ENCODE measurements around the gene TMEM164.

The TMEM164 gene

GRCh38 chrX:109987884-109988283 is 15.0 kb upstream of the TMEM164 start:
- H3K4me1 ChIP-seq (ENCODE audit: low read length): peaks cover 19% of the 10 kb centered on the region
- H3K4me2 ChIP-seq (ENCODE audit: low read depth, low read length): no peak overlapping the region
- H3K9me3 ChIP-seq (replicated peaks; ENCODE audit: insufficient read depth, low read length): no peaks in the 10 kb centered on the region
- H3K27ac ChIP-seq (ENCODE audit: low read length): no peak overlapping the region
- no peaks in the 10 kb centered on the region for H3K9me2 ChIP-seq (replicated peaks; ENCODE audit: insufficient read depth, low read length)
- H3K9ac ChIP-seq (ENCODE audit: low read length): no peak overlapping the region
- H4K20me1 ChIP-seq (ENCODE audit: insufficient read depth, low read length): no peaks in the 10 kb centered on the region
- H3K4me3 ChIP-seq (ENCODE audit: low read length): no peak overlapping the region
- DNase-seq: no peak
- TF ChIP-seq EZH2phosphoT487 (IDR thresholded peaks at IDR 0.05; ENCODE audit: low read length): no peak
- no peak for TF ChIP-seq CTCF (IDR thresholded peaks at IDR 0.05; ENCODE audit: low read length)
- no peak for TF ChIP-seq EZH2 (optimal IDR thresholded peaks at IDR 0.05; ENCODE audit: low read depth, low read length)
- H3K79me2 ChIP-seq (ENCODE audit: low read length): no peaks in the 10 kb centered on the region
- no peaks in the 10 kb centered on the region for H3K27me3 ChIP-seq (replicated peaks; ENCODE audit: insufficient read depth, low read length)
- H3K36me3 ChIP-seq (replicated peaks; ENCODE audit: insufficient read depth, low read length): no peaks in the 10 kb centered on the region
- H3F3A ChIP-seq (ENCODE audit: insufficient read depth, low read length): peaks cover 7% of the 10 kb centered on the region; the same call in 1 of the 2 replicates
- H2AFZ ChIP-seq (ENCODE audit: low read length): no peak overlapping the region

GRCh38 chrX:109990582-109991276 is 12.2 kb upstream of the TMEM164 start:
- Histone ChIP-seq H3K9ac (ENCODE audit: low read length) (no peak overlapping the region; the same call in 1 of the 2 replicates), H3K4me3 (ENCODE audit: low read length) (no peak overlapping the region), H3K9me3 (replicated peaks; ENCODE audit: insufficient read depth, low read length) (no peaks in the 10 kb centered on the region), H2AFZ (ENCODE audit: low read length) (no peak overlapping the region), H4K20me1 (ENCODE audit: insufficient read depth, low read length) (no peaks in the 10 kb centered on the region), H3K4me2 (ENCODE audit: low read depth, low read length) (peak overlapping the region; percentile 16), H3K9me2 (replicated peaks; ENCODE audit: insufficient read depth, low read length) (no peaks in the 10 kb centered on the region), H3K4me1 (ENCODE audit: low read length) (peaks cover 19% of the 10 kb centered on the region), H3K79me2 (ENCODE audit: low read length) (no peaks in the 10 kb centered on the region), H3F3A (ENCODE audit: insufficient read depth, low read length) (peaks cover 7% of the 10 kb centered on the region; the same call in 1 of the 2 replicates), H3K27me3 (replicated peaks; ENCODE audit: insufficient read depth, low read length) (no peaks in the 10 kb centered on the region), H3K27ac (ENCODE audit: low read length) (peak overlapping the region; percentile 30; the same call in 1 of the 2 replicates), H3K36me3 (replicated peaks; ENCODE audit: insufficient read depth, low read length) (no peaks in the 10 kb centered on the region)
- no peak for TF ChIP-seq EZH2phosphoT487 (IDR thresholded peaks at IDR 0.05; ENCODE audit: low read length)
- TF ChIP-seq EZH2 (optimal IDR thresholded peaks at IDR 0.05; ENCODE audit: low read depth, low read length): no peak
- TF ChIP-seq CTCF (IDR thresholded peaks at IDR 0.05; ENCODE audit: low read length): no peak
- peak; percentile 52 for DNase-seq

GRCh38 chrX:109992203-109992602 is 10.7 kb upstream of the TMEM164 start:
- no peaks in the 10 kb centered on the region for H3K9me2 ChIP-seq (replicated peaks; ENCODE audit: insufficient read depth, low read length)
- H3K9me3 ChIP-seq (replicated peaks; ENCODE audit: insufficient read depth, low read length): no peaks in the 10 kb centered on the region
- no peak overlapping the region for H3K4me3 ChIP-seq (ENCODE audit: low read length)
- no peak for DNase-seq
- peaks cover 7% of the 10 kb centered on the region; the same call in 1 of the 2 replicates for H3F3A ChIP-seq (ENCODE audit: insufficient read depth, low read length)
- no peak for TF ChIP-seq CTCF (IDR thresholded peaks at IDR 0.05; ENCODE audit: low read length)
- TF ChIP-seq EZH2phosphoT487 (IDR thresholded peaks at IDR 0.05; ENCODE audit: low read length): no peak
- no peak for TF ChIP-seq EZH2 (optimal IDR thresholded peaks at IDR 0.05; ENCODE audit: low read depth, low read length)
- no peak overlapping the region for H3K9ac ChIP-seq (ENCODE audit: low read length)
- no peaks in the 10 kb centered on the region for H3K27me3 ChIP-seq (replicated peaks; ENCODE audit: insufficient read depth, low read length)
- H4K20me1 ChIP-seq (ENCODE audit: insufficient read depth, low read length): no peaks in the 10 kb centered on the region
- H3K36me3 ChIP-seq (replicated peaks; ENCODE audit: insufficient read depth, low read length): no peaks in the 10 kb centered on the region
- H3K4me1 ChIP-seq (ENCODE audit: low read length): peaks cover 19% of the 10 kb centered on the region
- H3K27ac ChIP-seq (ENCODE audit: low read length): no peak overlapping the region
- H2AFZ ChIP-seq (ENCODE audit: low read length): no peak overlapping the region
- H3K79me2 ChIP-seq (ENCODE audit: low read length): no peaks in the 10 kb centered on the region
- H3K4me2 ChIP-seq (ENCODE audit: low read depth, low read length): no peak overlapping the region

All from MM.1S (cell line).